Adrenal gland (tissue), 12 donors: ENCODE data around the gene POLR3K. TPM values are rescaled to one million over a fixed set of nuclear protein-coding genes. Genes with fewer than 3 reads are reported as not detected.
"Not testable (repeated sequence)": the region's sequence is repeated elsewhere in the genome, so short reads cannot be mapped to it uniquely, and the experiment has no call there.

ENCODE experiments used
- DNase-seq, 7 donors: peaks; one replicate each; pipeline ENCODE4 v3.0.0-alpha.2; 2019 to 2020
- H3K27ac ChIP-seq, 5 donors: fragments of 200-600 bp; sonication (generic) in 4 of 5; 1 replicate in 3 of 5; 2 replicates in 2 of 5; pipeline versions ENCODE4 v1.5.1 to v1.8.0; 2016 to 2020; ENCODE audit warnings: mild to moderate bottlenecking in 1 of 5
- H3K27me3 ChIP-seq: fragments of 200-600 bp; 2 replicates; pipeline ENCODE4 v1.8.0; 2021
- H3K36me3 ChIP-seq, 2 donors: fragments of 200-600 bp; replicated peaks in 1 of 2; 1 replicate in 1 of 2; 2 replicates in 1 of 2; pipeline versions ENCODE4 v1.5.1 to v1.8.0; 2018 to 2022
- H3K4me1 ChIP-seq, 2 donors: fragments of 200-600 bp; replicated peaks in 1 of 2; 1 replicate in 1 of 2; 2 replicates in 1 of 2; pipeline versions ENCODE4 v1.5.1 to v1.8.0; 2018 to 2021
- H3K4me3 ChIP-seq, 4 donors: fragments of 200-600 bp; sonication (generic) in 3 of 4; one replicate each; pipeline ENCODE4 v1.5.1; 2016 to 2018
- H3K9me3 ChIP-seq, 3 donors: fragments of 200-600 bp; sonication (generic) in 1 of 3; replicated peaks in 1 of 3; 1 replicate in 2 of 3; 2 replicates in 1 of 3; pipeline versions ENCODE4 v1.5.1 to v1.8.0; 2016 to 2021
- POLR2A ChIP-seq, 2 donors: fragments of 450-650 bp; IDR thresholded peaks; one replicate each; pipeline ENCODE4 v1.6.1; 2017; ENCODE audit warnings: antibody characterized with exemption in 2 of 2, mild to moderate bottlenecking in 2 of 2, moderate library complexity in 1 of 2
- WGBS, 4 donors: extraction: QIAGEN DNeasy Blood & Tissue Kit in 2 of 4; methylation state at CpG; one replicate each; pipeline versions ENCODE4 v1.1.5 to v1.1.7; 2013 to 2017; 5-methylcytosine and 5-hydroxymethylcytosine counted together
- intact Hi-C, 2 donors: fragments of 100-400 bp; cut with DNase I; formaldehyde crosslinking; loops; one replicate each; pipeline versions ENCODE4 v1.14.1 to v1.15.0; 2022 to 2023
- polyA plus RNA-seq, 3 donors: library from polyadenylated mRNA; stranded (reverse); fragments of 200-250 nt in 2 of 3; fragments of 350-450 nt in 1 of 3; fragmentation: Illumina TruSeq in 1 of 3; extraction: RNeasy Lipid Tissue Mini Kit (QIAGEN cat#74804) in 1 of 3; gene quantifications; one replicate each; pipeline ENCODE4 v1.2.3, GENCODE V29; 2013 to 2014
- total RNA-seq, 9 donors: library from RNA; depleted of rRNA in 4 of 9; stranded (reverse); fragments of >200 nt in 4 of 9; fragments of 120-200 nt in 1 of 9; fragmentation: NEBNext Ultra II Directional in 1 of 9; extraction: Animal tissue kit (Norgen Biotek cat#: 25700) in 1 of 9; gene quantifications; one replicate each; pipeline versions ENCODE4 v1.1.0 to v1.2.4, GENCODE V29; 2013 to 2023
- TF ChIP-seq, protein P1 (sequence below), 6 experiments: fragments of 450-650 bp in 4 of 6; fragments of 200-600 bp in 2 of 6; sonication (generic) in 1 of 6; IDR thresholded peaks; 1 replicate in 5 of 6; 2 replicates in 1 of 6; pipeline versions ENCODE4 v1.5.1 to v1.8.0; 2016 to 2021; ENCODE audit warnings: antibody characterized with exemption in 6 of 6, mild to moderate bottlenecking in 2 of 6, moderate library complexity in 1 of 6
- donor health status: healthy with polysubstance abuse.
- donor health status: Bipolar disorder and iron deficiency.
- donor health status: DM: yes; HTN: yes; CAD: no.
- donor health status: DM: no; HTN: no; CAD: no.
- donor health status: DM: no; HTN: no; CAD: no.
- donor health status: DM: yes; HTN: yes; CAD: no.

The POLR3K gene
- total and polyA plus RNA-seq, 12 donors: 3.6 to 21.4 (median 8.6) TPM

- Histone ChIP-seq H3K27ac (no peak overlapping the region), H3K9me3 (no peaks in the 10 kb centered on the region), H3K27me3 (no peaks in the 10 kb centered on the region), H3K4me3 (peak overlapping the region in 3 of 4 donors; percentile 60 to 96 (median 65)), H3K36me3 (peaks cover 0 to 17% of the 10 kb centered on the region in 2 donors), H3K4me1 (peaks cover 5 to 16% of the 10 kb centered on the region in 2 donors)
- intact Hi-C loops: no loop called here
- no peak for TF ChIP-seq POLR2A (IDR thresholded peaks at IDR 0.05)
- TF ChIP-seq, protein P1, sequence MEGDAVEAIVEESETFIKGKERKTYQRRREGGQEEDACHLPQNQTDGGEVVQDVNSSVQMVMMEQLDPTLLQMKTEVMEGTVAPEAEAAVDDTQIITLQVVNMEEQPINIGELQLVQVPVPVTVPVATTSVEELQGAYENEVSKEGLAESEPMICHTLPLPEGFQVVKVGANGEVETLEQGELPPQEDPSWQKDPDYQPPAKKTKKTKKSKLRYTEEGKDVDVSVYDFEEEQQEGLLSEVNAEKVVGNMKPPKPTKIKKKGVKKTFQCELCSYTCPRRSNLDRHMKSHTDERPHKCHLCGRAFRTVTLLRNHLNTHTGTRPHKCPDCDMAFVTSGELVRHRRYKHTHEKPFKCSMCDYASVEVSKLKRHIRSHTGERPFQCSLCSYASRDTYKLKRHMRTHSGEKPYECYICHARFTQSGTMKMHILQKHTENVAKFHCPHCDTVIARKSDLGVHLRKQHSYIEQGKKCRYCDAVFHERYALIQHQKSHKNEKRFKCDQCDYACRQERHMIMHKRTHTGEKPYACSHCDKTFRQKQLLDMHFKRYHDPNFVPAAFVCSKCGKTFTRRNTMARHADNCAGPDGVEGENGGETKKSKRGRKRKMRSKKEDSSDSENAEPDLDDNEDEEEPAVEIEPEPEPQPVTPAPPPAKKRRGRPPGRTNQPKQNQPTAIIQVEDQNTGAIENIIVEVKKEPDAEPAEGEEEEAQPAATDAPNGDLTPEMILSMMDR (IDR thresholded peaks at IDR 0.05): no peak
- WGBS, 4 donors: 49 to 66% (median 53%) methylated on average over 3 to 12 of the region's 12 CpGs
- no peak for DNase-seq
Observed at GRCh38 chr16:54237-54581, 801 bp upstream of the POLR3K start.

- DNase-seq: no peak
- H3K27ac ChIP-seq: no peak overlapping the region
- 88 to 89% (median 89%) methylated on average over 15 of the region's 15 CpGs for WGBS, 4 donors
- no peaks in the 10 kb centered on the region for H3K27me3 ChIP-seq
- H3K36me3 ChIP-seq: peaks cover 0 to 13% of the 10 kb centered on the region in 2 donors
- TF ChIP-seq, protein P1 (IDR thresholded peaks at IDR 0.05): no peak
- TF ChIP-seq POLR2A (IDR thresholded peaks at IDR 0.05): no peak
- peaks cover 5 to 16% of the 10 kb centered on the region in 2 donors for H3K4me1 ChIP-seq
- intact Hi-C loops: no loop called here
- no peak overlapping the region for H3K4me3 ChIP-seq
- H3K9me3 ChIP-seq: no peaks in the 10 kb centered on the region
Observed at GRCh38 chr16:50769-51591, 2.4 kb downstream of the POLR3K start.

DNA sequence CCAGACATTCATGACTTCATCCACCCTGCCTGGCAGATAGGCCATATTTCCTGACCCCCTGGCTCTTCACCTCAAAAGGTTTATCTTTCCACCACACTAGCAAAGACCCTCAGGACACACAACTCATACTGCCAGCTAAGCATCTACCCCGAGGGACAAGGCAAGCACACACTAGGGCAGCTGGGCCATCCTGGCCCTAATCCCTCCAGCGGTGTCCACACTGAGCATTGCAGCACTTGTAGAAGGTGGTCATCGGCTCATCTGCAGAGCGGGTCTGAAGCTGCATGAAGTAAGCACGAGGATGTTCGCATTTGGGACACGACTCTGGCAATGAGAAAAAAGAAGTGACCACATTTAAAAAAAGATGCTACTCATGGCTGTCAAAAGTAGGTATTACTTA, 6.2 kb downstream of the POLR3K start:
- H3K4me3 ChIP-seq: no peak overlapping the region
- H3K27me3 ChIP-seq: no peaks in the 10 kb centered on the region
- peaks cover 0 to 21% of the 10 kb centered on the region in 2 donors for H3K36me3 ChIP-seq
- H3K27ac ChIP-seq: no peak overlapping the region
- DNase-seq: no peak
- intact Hi-C loops: no loop called here
- no peaks in the 10 kb centered on the region for H3K9me3 ChIP-seq
- 89 to 96% (median 95%) methylated on average over 7 of the region's 7 CpGs for WGBS, 4 donors
- H3K4me1 ChIP-seq: peaks cover 0 to 3% of the 10 kb centered on the region in 2 donors
- TF ChIP-seq, protein P1 (IDR thresholded peaks at IDR 0.05): no peak
- no peak for TF ChIP-seq POLR2A (IDR thresholded peaks at IDR 0.05)

DNA sequence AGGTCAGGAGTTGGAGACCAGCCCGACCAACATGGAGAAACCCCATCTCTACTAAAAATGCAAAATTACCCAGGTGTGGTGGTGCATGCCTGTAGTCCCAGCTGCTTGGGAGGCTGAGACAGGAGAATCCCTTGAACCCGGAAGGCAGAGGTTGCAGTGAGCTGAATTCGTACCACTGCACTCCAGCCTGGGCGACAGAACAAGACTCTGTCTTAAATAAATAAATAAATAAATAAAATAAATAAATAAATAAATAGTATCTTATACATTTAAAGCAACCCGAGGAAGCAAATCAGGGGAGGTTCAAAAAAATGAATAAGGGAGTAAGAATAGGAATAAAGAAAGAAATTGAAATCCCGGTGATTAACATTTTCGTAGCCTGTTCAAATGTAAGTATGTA, 6.9 kb downstream of the POLR3K start:
- H3K27me3 ChIP-seq, H3K4me3 ChIP-seq, intact Hi-C loops, H3K9me3 ChIP-seq, DNase-seq, H3K4me1 ChIP-seq, H3K27ac ChIP-seq: not testable (repeated sequence)
- 95 to 98% (median 95%) methylated on average over 7 of the region's 7 CpGs for WGBS, 4 donors
- peaks cover 0 to 21% of the 10 kb centered on the region in 2 donors for H3K36me3 ChIP-seq

DNA sequence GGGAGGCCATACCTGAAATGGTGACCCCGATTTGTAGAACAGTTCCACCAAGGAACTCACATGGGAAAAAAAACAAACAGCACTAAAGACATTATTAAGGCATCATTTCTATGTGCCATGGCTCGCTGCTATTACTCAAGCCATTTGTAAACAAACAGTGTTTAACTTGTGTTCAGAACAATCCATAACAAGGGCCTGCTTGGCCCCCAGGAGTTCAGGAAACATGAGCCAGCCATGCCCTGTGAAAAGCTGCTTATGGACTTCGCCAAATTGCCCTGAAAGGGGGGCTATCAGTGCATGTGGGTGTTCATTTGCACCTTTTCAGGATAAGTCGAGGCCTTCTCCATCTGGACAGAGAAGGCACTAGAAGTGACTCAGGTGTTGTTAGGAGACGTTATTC, 8.0 kb downstream of the POLR3K start:
- intact Hi-C loops: no loop called here
- no peak overlapping the region for H3K27ac ChIP-seq
- H3K27me3 ChIP-seq: no peaks in the 10 kb centered on the region
- H3K4me1 ChIP-seq: no peaks in the 10 kb centered on the region
- peak in 1 of 7 donors; percentile 1 for DNase-seq
- no peak overlapping the region for H3K4me3 ChIP-seq
- no peak for TF ChIP-seq POLR2A (IDR thresholded peaks at IDR 0.05)
- TF ChIP-seq, protein P1 (IDR thresholded peaks at IDR 0.05): no peak
- 90 to 97% (median 94%) methylated on average over 5 of the region's 5 CpGs for WGBS, 4 donors
- H3K9me3 ChIP-seq: no peaks in the 10 kb centered on the region
- peaks cover 0 to 21% of the 10 kb centered on the region in 2 donors for H3K36me3 ChIP-seq
